HUDEP-2 (cell line): Measurements from ENCODE around the gene C1QTNF6.

Experiments used
- DNase-seq, 76 experiments: peaks; one replicate each; lab custom pipeline; 2025; ENCODE audit not compliant: unreplicated experiment in 76 of 76; lab: John Stamatoyannopoulos, UW

The C1QTNF6 gene

DNA sequence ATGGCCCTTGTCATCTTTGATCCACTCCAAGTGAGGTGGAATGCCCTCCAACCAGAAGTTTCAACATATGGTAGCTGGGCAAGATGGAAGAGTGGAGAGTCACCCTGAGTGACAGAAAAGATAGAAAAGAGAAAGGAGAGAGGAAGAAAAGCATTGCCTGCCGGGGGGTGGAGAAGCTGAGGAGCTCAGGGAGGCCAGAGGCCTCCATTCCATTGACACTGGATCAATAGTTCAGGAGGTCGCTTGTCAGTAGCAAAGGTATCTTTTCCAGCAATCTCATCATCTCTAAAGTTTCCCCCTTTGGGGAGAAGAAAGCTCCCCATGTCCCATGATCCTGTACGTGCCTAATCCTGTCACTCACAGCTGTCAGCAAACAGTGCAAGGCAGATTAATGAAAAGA is 6.7 kb upstream of the C1QTNF6 start:
- DNase-seq, result no peak

DNA sequence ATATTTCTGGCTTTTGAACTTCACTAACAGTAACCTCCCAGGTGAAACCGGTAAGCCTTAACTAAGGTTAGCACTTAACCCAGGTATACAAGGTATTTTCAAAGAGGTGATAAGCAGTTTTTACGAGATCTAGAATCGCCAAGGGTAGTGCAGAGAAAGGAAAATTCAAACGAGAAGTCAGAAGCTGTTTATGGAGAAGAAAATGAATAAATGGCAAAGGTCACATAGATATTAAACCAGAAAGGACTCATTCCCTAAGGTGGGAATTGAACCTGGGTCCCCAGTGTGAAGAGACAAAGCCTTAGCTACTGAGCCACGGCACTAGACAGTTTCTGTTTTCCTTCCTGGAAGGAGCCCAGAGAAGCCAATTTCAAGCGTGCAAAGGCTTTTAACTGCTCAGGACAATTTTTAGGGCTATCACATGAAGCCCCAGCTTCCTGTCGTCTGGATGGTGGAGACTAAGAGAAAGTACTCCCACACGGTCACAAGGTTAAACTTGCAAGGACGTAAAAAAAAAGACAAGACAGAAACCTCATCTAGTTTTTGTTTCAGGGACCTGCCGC is 5.7 kb upstream of the C1QTNF6 start:
- DNase-seq, result peak in 1 of 76 experiments; percentile 28

DNA sequence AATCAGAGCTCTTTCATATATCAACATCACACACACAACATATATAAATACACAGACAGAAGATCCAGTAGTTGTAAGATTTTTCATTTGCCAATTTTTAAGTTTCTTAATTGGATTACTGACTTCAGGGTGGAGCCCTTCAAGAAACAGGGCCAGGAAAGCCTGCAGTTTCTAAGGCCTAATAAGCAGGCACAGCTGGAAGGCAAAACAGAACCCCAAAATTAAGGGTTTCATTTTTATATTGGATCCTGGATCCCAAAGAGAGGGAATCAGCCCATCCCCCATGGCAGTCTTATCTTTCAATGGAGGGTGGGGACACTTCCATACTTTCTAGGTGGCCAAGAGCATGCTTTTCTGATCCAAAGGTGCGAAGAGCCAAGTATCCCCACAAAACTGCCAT is 4.7 kb upstream of the C1QTNF6 start:
- no peak for DNase-seq

DNA sequence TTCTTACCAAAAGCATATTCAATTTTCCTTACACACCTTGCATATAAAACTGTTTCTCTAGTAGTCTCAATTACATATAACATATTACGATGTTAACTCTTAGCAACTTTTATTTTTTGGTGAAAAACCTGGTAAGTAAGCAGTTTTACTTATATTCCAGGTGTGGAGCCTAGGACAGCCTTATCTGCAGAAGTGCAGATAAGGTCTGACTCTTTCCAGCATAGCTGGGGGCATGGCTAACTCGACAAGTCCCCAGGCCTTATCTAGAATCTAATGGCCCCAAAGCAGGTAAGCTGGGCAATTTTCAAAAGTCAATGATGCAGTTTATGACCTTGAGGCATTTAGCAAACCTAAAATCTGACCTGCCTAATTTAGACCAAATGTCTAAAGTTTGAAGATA is 4.2 kb upstream of the C1QTNF6 start:
- no peak for DNase-seq

DNA sequence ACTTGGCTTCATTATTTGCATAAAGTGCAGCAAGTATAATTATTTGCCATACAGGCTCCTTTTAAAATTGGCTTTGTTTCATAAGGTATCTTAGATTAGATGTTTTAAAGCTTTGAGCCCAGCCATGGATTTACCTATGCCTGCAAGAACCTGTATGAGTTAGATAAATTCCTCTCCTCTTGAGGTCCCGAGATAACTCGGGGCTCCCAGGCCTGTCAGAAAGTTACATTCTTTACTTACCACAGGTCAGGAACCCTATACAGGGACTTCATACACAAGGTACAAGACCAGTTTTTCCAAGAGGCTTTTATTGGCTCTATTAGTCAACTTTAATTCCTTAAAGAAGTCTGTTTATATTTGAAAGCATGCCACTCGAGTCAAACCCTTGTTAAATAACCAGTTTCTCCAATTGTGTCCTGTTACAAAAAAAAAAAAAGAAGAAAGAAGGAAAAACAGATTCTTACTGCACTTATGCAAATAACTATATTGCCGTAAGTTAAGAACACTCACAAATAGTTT is 2.3 kb upstream of the C1QTNF6 start:
- DNase-seq, result no peak

DNA sequence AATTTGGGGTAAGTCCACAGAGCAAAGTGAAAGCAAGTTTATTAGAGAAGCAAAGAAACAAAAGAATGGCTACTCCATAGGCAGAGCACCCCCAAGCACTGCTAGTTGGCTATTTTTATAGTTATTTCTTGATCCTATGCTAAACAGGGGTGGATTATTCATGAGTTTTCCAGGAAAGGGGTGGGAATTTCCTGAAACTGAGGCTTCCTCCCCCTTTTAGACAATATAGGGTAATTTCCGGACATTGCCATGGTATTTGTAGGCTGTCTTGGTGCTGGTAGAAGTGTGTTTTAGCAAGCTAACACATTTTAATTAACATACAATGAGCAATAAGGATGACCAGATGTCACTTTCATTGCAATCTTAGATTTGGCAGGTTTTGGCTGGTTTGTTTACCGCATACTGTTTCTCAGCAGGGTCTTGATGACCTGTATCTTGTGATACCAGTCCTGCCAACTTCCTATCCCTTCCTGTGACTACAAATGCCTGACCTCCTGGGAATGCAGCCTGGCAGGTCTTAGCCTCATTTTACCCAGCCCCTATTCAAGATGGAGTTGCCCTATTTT is 937 bp upstream of the C1QTNF6 start:
- no peak for DNase-seq

DNA sequence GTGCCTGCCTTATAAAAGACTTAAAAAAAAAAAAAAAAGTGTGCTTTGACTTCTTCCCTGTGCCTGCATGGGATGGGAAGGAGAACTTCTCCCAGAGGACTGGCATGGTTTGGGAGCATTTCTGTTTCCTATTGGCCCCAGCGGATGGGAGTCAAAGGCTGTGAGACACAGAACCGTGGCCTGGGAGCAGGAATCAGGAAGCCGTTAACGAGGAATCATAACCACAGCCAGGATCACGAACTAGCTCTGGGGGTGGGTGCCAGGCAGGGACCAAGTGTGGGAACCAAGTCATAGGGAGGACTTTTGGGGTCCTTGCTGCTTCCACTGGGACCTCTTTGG is 526 bp downstream of the C1QTNF6 start:
- no peak for DNase-seq

DNA sequence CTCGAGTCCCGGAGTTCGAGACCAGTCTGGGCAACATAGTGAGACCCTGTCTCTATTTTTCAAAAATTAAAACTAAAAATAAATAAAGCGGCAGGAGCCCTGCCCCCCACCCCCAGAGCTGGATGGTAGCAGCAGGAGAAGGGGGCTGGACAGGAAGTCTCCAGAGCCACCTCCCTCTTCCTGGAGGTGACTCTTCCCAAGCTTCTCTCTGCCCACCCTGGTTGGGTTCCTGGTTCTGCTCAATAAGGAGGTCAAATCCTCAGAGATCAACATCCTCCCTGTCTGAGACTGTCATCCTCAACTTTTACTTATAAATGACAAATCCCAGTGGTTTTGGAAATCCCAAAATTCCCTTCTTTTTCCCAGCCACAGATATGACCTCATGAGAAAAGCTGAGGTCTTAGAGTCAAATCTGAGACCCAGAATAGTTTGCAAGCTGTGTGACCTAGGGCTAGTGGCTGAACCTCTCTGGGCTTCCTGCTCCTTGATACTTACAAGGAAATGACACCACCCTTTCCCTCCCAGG is 987 bp downstream of the C1QTNF6 start:
- DNase-seq, result no peak

DNA sequence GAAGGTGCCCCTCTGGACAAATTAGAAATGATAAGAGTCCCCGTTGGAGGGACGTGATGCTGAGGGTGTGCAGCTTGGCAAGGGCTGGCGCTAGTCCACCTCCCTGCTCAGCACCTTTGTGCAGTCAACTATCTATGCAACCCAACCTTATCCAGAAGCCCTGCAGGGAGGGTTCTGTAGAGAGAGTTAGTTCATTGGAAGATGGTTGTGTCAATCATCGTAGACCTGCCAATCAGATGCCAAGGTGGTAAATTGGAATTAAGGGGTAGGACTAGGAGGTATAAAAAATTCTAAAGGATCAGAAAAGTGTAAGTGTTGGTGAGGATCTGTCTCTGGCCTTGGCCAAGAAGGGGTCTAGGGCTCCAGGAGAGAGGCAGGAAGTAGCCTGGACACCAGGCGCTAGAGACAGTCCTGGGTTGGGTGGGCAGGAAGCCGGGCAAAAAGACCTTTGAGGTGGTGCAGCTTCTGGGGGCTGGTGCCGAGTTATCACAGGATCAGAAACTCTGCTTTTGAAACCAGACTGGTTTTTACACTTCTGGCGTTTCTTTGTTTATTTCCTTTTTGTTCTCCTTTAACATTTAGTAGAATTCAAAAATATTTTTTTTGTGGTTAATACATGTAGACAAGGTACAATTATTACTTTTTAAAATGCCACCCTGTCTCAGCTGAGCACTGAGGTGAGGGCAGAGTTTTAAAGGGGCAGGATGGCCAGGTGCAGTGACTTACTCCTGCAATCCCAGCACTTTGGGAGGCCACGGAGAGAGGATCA is 1.6 kb downstream of the C1QTNF6 start:
- DNase-seq, result peak in 67 of 76 experiments; percentile 15 to 91 (median 60)

DNA sequence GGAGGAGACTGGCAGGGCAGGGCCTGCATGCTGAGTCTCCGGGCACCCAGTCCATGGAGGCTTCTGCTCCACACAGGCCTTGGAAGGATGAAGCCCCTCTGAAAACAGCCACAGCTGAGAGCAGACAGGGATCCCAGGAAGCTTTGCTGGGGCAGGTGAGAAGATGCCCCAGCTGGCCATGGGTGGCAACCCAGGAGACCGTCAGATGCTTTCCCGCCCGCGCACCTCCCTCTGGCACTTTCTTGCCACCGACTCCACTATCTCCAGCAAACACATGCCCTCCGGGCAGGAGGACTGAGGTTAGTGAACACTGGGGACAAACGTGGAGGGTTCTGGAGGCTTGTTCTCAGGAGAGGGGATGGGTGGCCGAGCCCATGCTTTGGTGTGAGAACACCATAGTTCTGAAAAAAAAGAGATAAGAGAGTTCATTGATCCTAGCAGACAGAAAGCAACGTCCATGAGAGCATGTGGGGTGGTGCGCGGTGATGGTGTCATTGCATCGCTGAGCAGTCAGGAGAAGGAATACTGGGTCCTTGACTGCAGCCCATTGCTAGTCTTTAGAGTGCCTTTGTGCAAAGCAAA is 2.3 kb downstream of the C1QTNF6 start:
- peak in 56 of 76 experiments; percentile 9 to 69 (median 48) for DNase-seq

DNA sequence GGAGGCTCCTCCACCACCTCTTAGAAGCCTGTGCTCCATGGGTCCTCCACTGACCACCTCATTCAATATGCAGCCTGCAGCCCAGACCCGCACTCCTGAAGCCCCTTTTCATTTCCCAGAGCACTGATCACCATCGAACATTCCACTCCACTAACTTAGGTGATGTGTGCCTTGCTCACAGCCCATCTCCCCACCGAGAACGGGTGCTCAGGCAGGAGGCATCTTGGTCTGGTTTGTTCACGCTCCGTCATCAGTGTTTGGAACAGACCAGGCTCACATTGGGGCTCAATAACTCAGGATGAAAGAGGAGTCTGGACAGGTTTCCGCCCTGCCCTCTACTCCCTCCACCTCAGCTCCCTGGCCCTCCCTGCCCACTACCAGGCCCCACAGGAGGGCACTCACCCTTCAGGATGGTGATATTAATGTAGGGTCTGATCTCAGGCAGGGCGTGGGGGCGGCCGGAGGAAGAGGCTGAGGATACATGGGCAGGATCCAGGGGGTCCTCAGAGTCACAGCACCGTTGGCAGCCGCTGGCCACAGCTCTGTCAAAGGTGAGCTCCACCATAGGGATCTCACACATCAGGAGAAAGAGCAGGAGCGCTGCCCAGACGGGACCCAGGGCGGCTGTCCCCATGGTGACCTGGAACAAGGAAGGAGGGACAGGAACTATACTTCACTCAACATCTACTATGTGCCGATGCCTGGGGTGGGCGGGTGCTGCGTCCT is 3.1 kb downstream of the C1QTNF6 start:
- DNase-seq, result no peak

DNA sequence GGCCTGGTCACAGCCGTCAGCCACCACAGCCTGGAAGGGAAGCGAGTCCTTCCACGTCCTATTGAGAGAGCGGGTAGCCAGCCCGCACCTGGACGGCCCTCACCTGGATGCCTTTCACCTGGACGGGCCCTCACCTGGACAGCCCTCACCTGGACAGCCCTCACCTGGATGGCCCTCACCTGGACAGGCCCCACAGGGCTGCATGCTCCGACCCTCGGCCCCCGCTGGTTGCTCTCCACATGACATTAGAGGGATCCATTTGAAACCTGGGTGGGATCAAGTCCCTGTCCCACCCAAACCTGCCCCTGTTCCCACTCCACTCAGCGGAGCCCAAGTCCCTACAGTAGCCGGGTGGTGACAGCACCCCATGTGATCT is 3.7 kb downstream of the C1QTNF6 start:
- DNase-seq, result no peak

DNA sequence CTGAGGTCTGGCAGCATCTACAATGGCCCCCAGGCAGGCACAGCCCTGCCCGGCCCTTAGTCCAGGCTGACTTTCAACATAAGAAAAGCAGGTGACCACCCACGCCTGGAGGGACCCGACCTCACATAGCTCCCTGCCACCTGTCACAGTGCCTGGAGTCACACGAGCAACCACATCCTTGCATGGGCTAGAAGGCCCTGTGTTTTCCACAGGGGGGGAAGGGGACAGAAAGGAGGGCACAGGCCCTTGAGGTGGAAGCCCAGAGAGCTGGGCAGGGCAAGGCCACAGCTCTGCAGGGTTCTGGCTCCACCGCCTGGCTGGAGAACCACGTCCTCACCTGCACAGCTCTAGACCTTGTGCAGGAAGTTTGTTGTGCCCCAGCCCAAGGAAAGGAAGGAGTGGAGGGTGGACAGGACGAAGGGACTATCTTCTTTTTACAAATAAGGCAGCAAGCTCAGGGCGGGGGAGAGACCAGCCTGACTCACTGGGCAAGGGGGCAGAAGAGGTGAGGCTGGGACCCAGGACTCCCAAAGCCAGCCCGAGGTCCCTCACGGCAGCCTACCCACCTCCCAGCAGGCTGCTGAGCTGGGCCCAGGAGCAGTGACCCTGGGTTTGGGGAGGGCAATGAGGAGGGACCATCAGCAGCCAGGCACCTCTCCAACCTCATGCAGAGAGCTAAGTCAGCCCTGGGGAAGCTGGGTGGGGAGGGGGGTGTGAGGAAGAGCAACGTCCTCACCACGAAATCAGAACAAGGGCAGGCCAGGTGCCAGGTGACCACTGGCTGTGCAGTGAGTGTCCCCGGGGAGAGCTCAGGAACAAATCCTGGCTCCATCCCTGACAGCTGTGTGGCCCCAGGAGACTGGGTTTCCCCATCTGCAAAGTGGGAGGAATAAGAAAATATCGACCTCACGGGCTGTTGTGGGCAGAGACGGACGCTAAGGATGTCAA is 4.3 kb downstream of the C1QTNF6 start:
- DNase-seq, result no peak

DNA sequence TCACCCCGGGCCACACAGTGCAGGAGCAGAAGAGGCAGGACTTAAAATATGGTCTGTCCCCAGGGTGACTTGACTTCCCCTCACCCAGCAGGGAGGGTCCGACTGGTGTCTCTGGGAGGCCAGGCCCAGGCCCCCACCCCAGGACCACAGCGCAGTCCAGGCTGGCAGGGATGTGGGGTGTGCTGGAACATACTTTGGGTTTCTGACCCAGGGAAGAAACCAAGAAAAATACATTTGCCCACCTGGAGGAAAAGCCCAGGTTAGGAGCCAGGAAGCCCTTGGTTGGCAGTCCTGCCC is 5.2 kb downstream of the C1QTNF6 start:
- DNase-seq, result no peak

DNA sequence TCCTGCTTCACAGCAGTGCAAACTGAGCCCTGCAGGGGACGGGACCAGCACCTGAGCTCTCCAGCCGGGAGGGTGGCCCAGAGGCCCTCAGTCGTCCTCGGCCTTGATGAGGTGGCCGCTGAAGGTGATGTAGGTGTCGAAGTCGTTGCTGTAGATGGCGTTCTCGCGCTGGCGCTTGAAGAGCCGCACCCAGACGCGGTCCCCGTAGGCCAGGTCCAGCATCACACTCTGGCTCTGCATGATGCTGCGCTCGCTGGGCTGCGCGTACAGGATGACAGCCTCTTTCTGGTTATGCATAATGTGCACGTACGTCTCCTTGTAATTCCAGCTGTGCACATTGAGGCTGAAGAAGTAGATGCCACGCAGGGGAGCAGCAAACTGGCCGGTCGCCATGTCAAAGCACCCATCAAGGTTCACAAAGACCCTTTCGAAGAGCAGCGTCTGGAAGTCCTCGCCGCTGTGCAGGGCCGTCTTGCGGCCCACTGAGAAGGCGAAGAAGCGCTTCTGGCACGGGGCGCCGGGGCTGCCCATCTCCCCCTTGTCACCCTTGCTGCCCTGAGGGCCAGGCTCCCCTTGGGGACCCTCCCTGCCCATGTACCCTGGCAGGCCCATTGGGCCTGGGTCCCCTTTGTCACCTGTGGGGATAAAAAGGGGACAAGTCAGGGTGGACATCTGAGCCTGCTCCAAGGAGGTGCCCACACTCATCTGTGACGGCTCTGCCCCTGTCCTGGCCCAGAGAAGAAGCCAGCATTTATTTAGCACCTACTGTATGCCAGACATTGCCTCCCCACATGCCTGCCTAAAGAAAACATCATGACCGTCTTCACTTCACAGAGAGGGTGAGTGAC is 5.7 kb downstream of the C1QTNF6 start:
- no peak for DNase-seq

DNA sequence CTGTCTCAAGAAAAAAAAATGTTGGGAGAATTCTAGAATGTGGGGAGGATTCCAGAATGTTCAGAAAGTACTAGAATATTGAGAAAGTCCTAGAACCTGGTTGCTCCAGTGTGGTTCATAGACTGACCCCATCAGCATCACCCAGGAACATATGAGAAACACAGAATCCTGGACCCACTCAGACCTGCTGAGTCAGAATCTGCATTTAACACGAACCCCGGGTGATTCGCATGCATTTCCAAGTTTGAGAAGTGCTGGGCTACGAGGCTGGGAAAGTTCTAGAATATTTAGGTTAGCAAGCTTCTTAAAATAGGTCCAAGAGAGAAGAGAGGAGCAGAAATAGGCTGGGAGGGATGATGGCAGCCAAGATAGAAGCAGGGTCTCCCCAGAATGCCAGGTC is 6.4 kb downstream of the C1QTNF6 start:
- no peak for DNase-seq

DNA sequence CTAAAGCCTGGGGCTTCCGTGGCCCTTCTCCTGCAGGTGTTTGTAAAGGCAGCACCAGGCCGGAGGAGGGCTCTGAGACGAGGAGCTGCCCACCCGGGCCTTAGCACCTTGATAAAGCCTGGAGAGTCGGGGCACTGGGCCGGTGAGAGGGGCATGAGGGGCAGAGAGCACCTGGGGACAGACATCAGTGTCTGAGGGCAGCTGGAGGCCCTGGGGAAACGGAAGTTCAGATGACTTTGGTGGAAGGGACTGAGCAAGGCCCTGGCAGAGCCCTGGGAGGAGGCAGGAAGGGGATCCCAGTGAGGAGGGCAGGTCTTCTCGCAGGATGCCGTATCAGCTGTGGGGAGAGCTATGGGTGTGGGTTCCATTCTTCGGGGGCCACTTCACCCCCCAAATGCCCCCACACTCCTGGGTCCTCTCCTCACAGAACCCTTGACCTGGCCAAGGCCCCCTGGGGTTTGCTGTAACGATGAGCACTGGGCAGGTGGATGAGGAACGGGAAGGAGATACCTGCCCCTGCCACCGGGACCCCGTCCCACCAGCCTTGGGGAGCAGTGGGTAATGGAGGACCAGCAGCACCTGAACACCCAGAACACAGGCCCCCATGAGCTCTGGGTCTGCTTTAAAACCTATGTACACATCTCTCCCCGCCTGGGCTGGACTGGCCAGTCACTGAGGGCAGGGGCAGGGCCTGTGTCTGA is 7.4 kb downstream of the C1QTNF6 start:
- DNase-seq, result no peak

DNA sequence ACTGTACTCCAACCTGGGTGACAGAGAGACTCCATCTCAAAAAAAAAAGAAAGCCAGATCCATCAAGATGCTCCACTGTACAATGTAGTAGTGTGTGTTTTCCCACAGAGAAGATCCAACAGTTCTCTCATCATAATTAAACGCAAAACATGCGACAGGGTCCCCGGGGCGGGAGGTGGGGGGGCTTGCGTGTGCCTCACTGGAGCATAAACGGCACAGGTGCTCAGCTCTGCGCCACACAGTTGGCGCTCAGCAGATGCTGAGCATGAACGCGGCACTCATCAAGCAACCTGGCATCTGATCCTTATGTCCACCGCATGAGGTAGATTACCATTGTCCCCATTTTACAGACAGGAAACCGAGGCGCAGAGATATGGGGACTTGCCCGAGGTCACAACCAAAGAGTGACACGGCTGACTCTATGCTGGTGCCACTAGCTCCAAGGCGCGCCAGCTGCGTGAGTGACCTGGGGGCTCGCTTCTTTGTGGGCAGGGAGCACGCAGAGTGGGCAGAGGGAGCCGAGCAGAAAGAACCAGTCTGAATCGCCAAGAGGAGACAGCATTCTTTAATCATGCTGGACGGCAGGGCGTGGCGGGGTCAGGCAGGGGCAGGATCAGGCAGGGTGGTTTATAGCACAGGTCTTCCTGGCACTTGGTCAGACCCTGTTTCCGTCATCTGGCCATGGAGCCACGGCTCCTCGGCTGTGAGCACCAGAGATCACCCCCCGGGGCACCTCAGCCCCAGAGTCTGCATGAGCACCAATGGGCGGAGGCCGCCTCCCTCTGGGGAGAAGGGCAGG is 8.2 kb downstream of the C1QTNF6 start:
- no peak for DNase-seq
